ENCODE measurements around the gene VPS16. TPM values are rescaled to one million over a fixed set of nuclear protein-coding genes. Genes with fewer than 3 reads are reported as not detected.
"Not testable (repeated sequence)": the region's sequence is repeated elsewhere in the genome, so short reads cannot be mapped to it uniquely, and the experiment has no call there.

VPS16 gene
- total RNA-seq, 6 experiments from 2014 or later = 17.2 to 22.2 (median 19.1) TPM

DNA sequence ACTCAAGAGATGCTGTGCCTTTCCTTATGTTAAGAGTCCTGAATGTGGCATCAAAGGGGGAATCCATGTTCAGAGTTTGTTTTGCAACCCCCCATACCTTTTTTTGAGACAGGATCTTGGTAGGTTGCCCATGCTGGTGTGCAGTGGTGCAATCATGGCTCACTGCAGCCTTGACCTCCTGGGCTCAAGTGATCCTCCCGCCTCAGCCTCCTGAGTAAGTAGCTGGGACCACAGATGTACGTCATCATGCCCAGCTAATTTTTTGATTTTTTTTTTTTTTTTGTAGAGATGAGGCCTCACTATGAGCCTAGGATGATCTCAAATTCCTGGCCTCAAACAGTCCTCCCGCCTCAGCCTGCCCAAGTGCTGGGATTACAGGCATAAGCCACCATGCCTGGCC, 49.3 kb downstream of the VPS16 start:
- no peak overlapping the region for H3K27ac ChIP-seq
- TF ChIP-seq, protein P1, sequence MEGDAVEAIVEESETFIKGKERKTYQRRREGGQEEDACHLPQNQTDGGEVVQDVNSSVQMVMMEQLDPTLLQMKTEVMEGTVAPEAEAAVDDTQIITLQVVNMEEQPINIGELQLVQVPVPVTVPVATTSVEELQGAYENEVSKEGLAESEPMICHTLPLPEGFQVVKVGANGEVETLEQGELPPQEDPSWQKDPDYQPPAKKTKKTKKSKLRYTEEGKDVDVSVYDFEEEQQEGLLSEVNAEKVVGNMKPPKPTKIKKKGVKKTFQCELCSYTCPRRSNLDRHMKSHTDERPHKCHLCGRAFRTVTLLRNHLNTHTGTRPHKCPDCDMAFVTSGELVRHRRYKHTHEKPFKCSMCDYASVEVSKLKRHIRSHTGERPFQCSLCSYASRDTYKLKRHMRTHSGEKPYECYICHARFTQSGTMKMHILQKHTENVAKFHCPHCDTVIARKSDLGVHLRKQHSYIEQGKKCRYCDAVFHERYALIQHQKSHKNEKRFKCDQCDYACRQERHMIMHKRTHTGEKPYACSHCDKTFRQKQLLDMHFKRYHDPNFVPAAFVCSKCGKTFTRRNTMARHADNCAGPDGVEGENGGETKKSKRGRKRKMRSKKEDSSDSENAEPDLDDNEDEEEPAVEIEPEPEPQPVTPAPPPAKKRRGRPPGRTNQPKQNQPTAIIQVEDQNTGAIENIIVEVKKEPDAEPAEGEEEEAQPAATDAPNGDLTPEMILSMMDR (IDR thresholded peaks at IDR 0.05) = no peak
- TF ChIP-seq POLR2A (IDR thresholded peaks at IDR 0.05) = no peak
- 92% methylated on average over 2 of the region's 3 CpGs for WGBS (ENCODE audit: insufficient coverage, low coverage, low lambda C conversion rate, missing lambda C conversion rate)
- no peak for ATAC-seq
- no peak for DNase-seq
- no peaks in the 10 kb centered on the region for H3K36me3 ChIP-seq
- no peak overlapping the region for H3K4me3 ChIP-seq
- no peaks in the 10 kb centered on the region for H3K4me1 ChIP-seq
- intact Hi-C loops (cut with DNase I) = no loop called here
- no peaks in the 10 kb centered on the region for H3K27me3 ChIP-seq
- no peaks in the 10 kb centered on the region for H3K9me3 ChIP-seq

DNA sequence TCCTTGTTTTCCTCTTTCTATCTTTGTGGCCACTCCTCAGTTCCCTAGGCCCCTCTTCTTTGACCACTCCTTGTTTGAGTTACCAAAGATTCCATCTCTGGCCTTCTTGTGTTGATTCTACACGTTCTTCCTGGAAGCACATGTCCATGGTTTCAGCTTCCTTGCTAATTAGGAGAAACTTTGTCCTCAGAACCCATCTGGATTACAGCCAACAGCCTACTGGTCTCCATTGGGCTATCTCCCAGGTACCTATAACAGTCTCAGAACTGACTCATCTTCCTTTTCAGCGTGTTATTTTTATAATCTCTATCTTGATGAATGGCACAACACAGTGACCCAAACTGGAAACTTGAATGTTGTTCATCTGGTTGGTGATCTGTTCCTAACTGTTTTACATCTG, 50.2 kb downstream of the VPS16 start:
- H3K36me3 ChIP-seq = no peaks in the 10 kb centered on the region
- H3K4me3 ChIP-seq = no peak overlapping the region
- H3K27ac ChIP-seq = no peak overlapping the region
- intact Hi-C loops (cut with DNase I) = no loop called here
- no peak for TF ChIP-seq POLR2A (IDR thresholded peaks at IDR 0.05)
- TF ChIP-seq, protein P1 (IDR thresholded peaks at IDR 0.05) = no peak
- no peaks in the 10 kb centered on the region for H3K9me3 ChIP-seq
- H3K27me3 ChIP-seq = no peaks in the 10 kb centered on the region
- ATAC-seq (no peak), DNase-seq (no peak)
- WGBS (ENCODE audit: insufficient coverage, low coverage, low lambda C conversion rate, missing lambda C conversion rate) = 47% methylated on average over 2 of the region's 2 CpGs
- H3K4me1 ChIP-seq = no peaks in the 10 kb centered on the region

DNA sequence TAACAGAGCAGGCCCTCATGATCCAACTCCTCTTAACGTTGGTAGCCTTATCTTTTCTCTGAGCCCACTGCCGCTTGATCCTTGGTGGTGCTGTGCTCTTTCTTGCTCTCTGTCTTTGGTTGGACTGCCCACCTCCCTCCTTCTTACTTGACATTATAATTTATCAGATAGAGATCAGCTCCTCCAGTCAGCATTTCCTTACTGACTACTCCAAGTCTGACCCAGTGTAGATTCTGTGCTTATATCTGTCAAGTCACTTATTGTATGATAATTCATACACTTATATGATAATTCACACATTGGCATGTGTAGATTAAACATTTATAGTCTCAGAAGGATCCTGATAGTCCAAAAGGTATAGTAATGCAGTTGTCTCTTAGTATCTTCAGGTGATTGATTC, 50.8 kb downstream of the VPS16 start:
- H3K27ac ChIP-seq = no peak overlapping the region
- H3K4me1 ChIP-seq = no peaks in the 10 kb centered on the region
- H3K36me3 ChIP-seq = no peaks in the 10 kb centered on the region
- no peak for TF ChIP-seq POLR2A (IDR thresholded peaks at IDR 0.05)
- TF ChIP-seq, protein P1 (IDR thresholded peaks at IDR 0.05) = no peak
- DNase-seq = no peak
- intact Hi-C loops (cut with DNase I) = no loop called here
- H3K27me3 ChIP-seq = no peaks in the 10 kb centered on the region
- no peak overlapping the region for H3K4me3 ChIP-seq
- H3K9me3 ChIP-seq = no peaks in the 10 kb centered on the region
- WGBS (ENCODE audit: insufficient coverage, low coverage, low lambda C conversion rate, missing lambda C conversion rate) = 89% methylated on average over 2 of the region's 2 CpGs
- no peak for ATAC-seq

DNA sequence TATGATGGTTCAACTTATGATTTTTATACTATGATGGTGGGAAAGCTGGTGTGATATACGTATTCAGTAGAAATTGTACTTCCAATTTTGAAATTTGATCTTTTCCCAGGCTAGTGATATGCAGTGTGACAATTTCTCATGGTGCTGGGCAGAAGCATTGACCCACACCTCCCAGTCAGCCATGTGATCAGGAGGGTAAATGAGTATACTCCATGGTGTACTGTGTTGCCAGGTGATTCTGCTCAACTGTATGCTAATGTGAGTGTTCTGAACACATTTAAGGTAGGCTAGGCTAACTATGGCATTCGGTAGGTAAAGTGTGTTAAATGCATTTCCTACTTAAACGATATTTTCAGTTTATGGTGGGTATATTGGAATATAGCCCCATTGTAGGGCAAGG, 51.8 kb downstream of the VPS16 start:
- ATAC-seq (no peak), DNase-seq (no peak)
- H3K4me3 ChIP-seq = no peak overlapping the region
- TF ChIP-seq POLR2A (IDR thresholded peaks at IDR 0.05) = no peak
- TF ChIP-seq, protein P1 (IDR thresholded peaks at IDR 0.05) = no peak
- no peaks in the 10 kb centered on the region for H3K9me3 ChIP-seq
- WGBS (ENCODE audit: insufficient coverage, low coverage, low lambda C conversion rate, missing lambda C conversion rate) = 83% methylated on average over 3 of the region's 3 CpGs
- no peaks in the 10 kb centered on the region for H3K36me3 ChIP-seq
- no peaks in the 10 kb centered on the region for H3K27me3 ChIP-seq
- intact Hi-C loops (cut with DNase I) = no loop called here
- H3K4me1 ChIP-seq = no peaks in the 10 kb centered on the region
- H3K27ac ChIP-seq = no peak overlapping the region

DNA sequence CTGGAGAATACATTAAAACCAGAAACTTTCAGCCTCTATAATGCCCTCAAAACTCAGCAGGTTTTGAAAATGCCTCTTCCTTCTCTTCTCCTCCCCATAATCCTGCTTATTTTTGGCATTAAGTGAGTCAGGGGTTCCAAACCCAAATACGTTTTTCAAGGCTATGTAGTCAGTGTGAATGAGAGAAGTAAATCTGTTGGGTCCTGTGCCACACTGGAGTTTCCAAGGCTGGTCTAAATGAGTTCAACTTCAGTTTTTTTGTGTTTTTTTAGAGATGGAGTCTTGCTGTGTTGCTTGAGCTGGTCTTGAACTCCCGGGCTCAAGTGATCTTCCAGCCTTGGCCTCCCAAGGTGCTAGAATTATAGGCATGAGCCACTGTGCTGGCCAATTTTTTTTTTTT, 53.7 kb downstream of the VPS16 start:
- no peaks in the 10 kb centered on the region for H3K36me3 ChIP-seq
- H3K4me1 ChIP-seq = no peaks in the 10 kb centered on the region
- no peak overlapping the region for H3K4me3 ChIP-seq
- no peak overlapping the region for H3K27ac ChIP-seq
- no peaks in the 10 kb centered on the region for H3K27me3 ChIP-seq
- ATAC-seq (no peak), DNase-seq (no peak)
- H3K9me3 ChIP-seq = no peaks in the 10 kb centered on the region
- TF ChIP-seq POLR2A (IDR thresholded peaks at IDR 0.05) = no peak
- intact Hi-C loops (cut with DNase I) = no loop called here
- 76% methylated on average over 2 of the region's 2 CpGs for WGBS (ENCODE audit: insufficient coverage, low coverage, low lambda C conversion rate, missing lambda C conversion rate)

DNA sequence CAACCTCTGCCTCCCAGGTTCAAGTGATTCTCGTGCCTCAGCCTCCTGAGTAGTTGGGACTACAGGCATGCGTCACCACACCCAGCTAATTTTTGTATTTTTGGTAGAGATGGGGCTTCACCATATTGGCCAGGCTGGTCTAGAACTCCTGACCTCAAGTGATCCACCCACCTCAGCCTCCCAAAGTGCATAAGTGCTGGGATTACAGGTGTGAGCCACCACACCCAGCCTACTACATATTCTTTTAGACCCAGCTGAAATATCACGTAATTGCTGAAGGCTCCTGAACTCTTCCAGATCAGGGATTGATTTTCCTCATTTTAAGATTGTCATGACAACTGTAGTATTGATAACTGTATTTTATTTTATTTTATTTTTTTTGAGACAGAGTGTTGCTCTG, 54.6 kb downstream of the VPS16 start:
- H3K9me3 ChIP-seq; H3K4me1 ChIP-seq; H3K27ac ChIP-seq; H3K27me3 ChIP-seq; H3K4me3 ChIP-seq; intact Hi-C loops (cut with DNase I); DNase-seq; H3K36me3 ChIP-seq; ATAC-seq: not testable (repeated sequence)
- WGBS (ENCODE audit: insufficient coverage, low coverage, low lambda C conversion rate, missing lambda C conversion rate) = 95% methylated on average over 2 of the region's 3 CpGs
